ENCODE measurements around the gene MCM9.

Gene MCM9

GRCh38 chr6:118862443-118862842 lies 72.5 kb downstream of the MCM9 start:
- DNase-seq, result no peak

GRCh38 chr6:118860880-118861279 lies 74.1 kb downstream of the MCM9 start:
- DNase-seq, result no peak

- no peak for DNase-seq
Measured at GRCh38 chr6:118860363-118860762, 74.6 kb downstream of the MCM9 start.

- no peak for DNase-seq
Measured at GRCh38 chr6:118859517-118860064, 75.4 kb downstream of the MCM9 start.

GRCh38 chr6:118856301-118856700 lies 78.7 kb downstream of the MCM9 start:
- no peak for DNase-seq

GRCh38 chr6:118853408-118853807 lies 81.6 kb downstream of the MCM9 start:
- DNase-seq, result no peak

- DNase-seq, result peak; percentile 44 to 68
Measured at GRCh38 chr6:118844915-118845314, 90.0 kb downstream of the MCM9 start.

GRCh38 chr6:118843685-118844390 lies 91.1 kb downstream of the MCM9 start:
- no peak for DNase-seq

GRCh38 chr6:118830691-118831090 lies 104.3 kb downstream of the MCM9 start:
- no peak for DNase-seq

- DNase-seq, result no peak
Measured at GRCh38 chr6:118829817-118830478, 105.0 kb downstream of the MCM9 start.

GRCh38 chr6:118826096-118826495 lies 108.9 kb downstream of the MCM9 start:
- no peak for DNase-seq

- no peak for DNase-seq
Measured at GRCh38 chr6:118825661-118826060, 109.3 kb downstream of the MCM9 start.

GRCh38 chr6:118815495-118815894 lies 119.5 kb downstream of the MCM9 start:
- DNase-seq, result no peak

GRCh38 chr6:118813775-118814174 lies 121.2 kb downstream of the MCM9 start:
- DNase-seq, result no peak

- DNase-seq, result no peak
Measured at GRCh38 chr6:118812970-118813369, 122.0 kb downstream of the MCM9 start.

- no peak for DNase-seq
Measured at GRCh38 chr6:118810420-118811027, 124.4 kb downstream of the MCM9 start.

- no peak for DNase-seq
Measured at GRCh38 chr6:118808793-118809638, 125.9 kb downstream of the MCM9 start.

GRCh38 chr6:118804091-118804490 lies 130.9 kb downstream of the MCM9 start:
- no peak for DNase-seq

- DNase-seq, result no peak
Measured at GRCh38 chr6:118801257-118801656, 133.7 kb downstream of the MCM9 start.

GRCh38 chr6:118800394-118801071 lies 134.4 kb downstream of the MCM9 start:
- peak; percentile 88 to 90 for DNase-seq

- DNase-seq, result no peak
Measured at GRCh38 chr6:118799826-118800225, 135.1 kb downstream of the MCM9 start.

GRCh38 chr6:118796548-118796947 lies 138.4 kb downstream of the MCM9 start:
- peak; percentile 88 to 89 for DNase-seq
